MM.1S (cell line): ENCODE data around the gene FAM72D.
"Not testable (repeated sequence)": the region's sequence is repeated elsewhere in the genome, so short reads cannot be mapped to it uniquely, and the experiment has no call there.

ENCODE experiments used
- DNase-seq: peaks from one replicate; pipeline ENCODE4 v3.0.0-alpha.2; 2015
- H2AFZ ChIP-seq: fragments of 300-600 bp; sonication (generic); 2 replicates; pipeline ENCODE4 v1.6.0; 2016; ENCODE audit warnings: antibody characterized with exemption, low read length
- H3F3A ChIP-seq: fragments of 300-600 bp; sonication (generic); 2 replicates; pipeline ENCODE4 v1.6.1; 2016; ENCODE audit warnings: mild to moderate bottlenecking, antibody characterized with exemption, low read length, moderate library complexity, mixed read lengths; ENCODE audit not compliant: insufficient read depth
- H3K27ac ChIP-seq: fragments of 300-600 bp; sonication (generic); 2 replicates; pipeline ENCODE4 v1.5.1; 2016; ENCODE audit warnings: mild to moderate bottlenecking, low read length
- H3K27me3 ChIP-seq: fragments of 300-600 bp; sonication (generic); replicated peaks from 2 replicates; pipeline ENCODE4 v1.6.0; 2016; ENCODE audit warnings: low read length; ENCODE audit not compliant: insufficient read depth
- H3K36me3 ChIP-seq: fragments of 300-600 bp; sonication (generic); replicated peaks from 2 replicates; pipeline ENCODE4 v1.6.1; 2016; ENCODE audit warnings: mild to moderate bottlenecking, low read length, mixed read lengths; ENCODE audit not compliant: insufficient read depth
- H3K4me1 ChIP-seq: fragments of 300-600 bp; sonication (generic); 2 replicates; pipeline ENCODE4 v1.6.1; 2016; ENCODE audit warnings: low read length, mixed read lengths
- H3K4me2 ChIP-seq: fragments of 300-600 bp; sonication (generic); 2 replicates; pipeline ENCODE4 v1.6.0; 2016; ENCODE audit warnings: low read depth, low read length
- H3K4me3 ChIP-seq: fragments of 300-600 bp; sonication (generic); 2 replicates; pipeline ENCODE4 v1.5.1; 2016; ENCODE audit warnings: low read length, mixed read lengths
- H3K79me2 ChIP-seq: fragments of 300-600 bp; sonication (generic); 2 replicates; pipeline ENCODE4 v1.6.1; 2016; ENCODE audit warnings: mixed run types, low read length, mixed read lengths
- H3K9ac ChIP-seq: fragments of 300-600 bp; sonication (generic); 2 replicates; pipeline ENCODE4 v1.6.1; 2016; ENCODE audit warnings: low read length, mixed read lengths
- H3K9me2 ChIP-seq: fragments of 300-600 bp; sonication (generic); replicated peaks from 2 replicates; pipeline ENCODE4 v1.6.1; 2016; ENCODE audit warnings: mild to moderate bottlenecking, low read length, mixed read lengths; ENCODE audit not compliant: insufficient read depth
- H3K9me3 ChIP-seq: fragments of 300-600 bp; sonication (generic); replicated peaks from 2 replicates; pipeline ENCODE4 v1.6.1; 2016; ENCODE audit warnings: mild to moderate bottlenecking, low read length, mixed read lengths; ENCODE audit not compliant: insufficient read depth
- H4K20me1 ChIP-seq: fragments of 300-600 bp; sonication (generic); 2 replicates; pipeline ENCODE4 v1.6.1; 2016; ENCODE audit warnings: mild to moderate bottlenecking, low read length, moderate library complexity, mixed read lengths; ENCODE audit not compliant: insufficient read depth

The FAM72D gene

DNA sequence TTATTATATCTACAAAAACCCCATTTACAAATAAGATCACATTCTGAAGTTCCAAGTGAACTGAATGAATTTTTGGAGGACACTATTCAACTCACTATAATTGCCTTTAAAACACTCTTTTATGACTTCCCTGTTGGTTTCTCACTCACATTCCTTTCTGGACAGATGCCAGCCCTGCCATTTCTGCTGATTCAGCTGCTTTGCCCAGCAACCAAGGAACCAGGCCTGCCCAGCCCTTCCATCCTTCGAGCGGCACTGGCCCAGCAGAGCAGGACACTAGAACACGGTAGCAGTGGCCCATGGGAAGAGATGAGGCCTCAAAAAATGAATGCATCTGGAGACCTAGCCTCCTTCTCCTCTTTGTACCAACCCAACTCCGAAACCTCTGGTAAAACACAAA, 50.5 kb downstream of the FAM72D start:
- not testable (repeated sequence) for H3K4me2 ChIP-seq, H3K27ac ChIP-seq, H3K9me2 ChIP-seq, H3K36me3 ChIP-seq, H3F3A ChIP-seq, DNase-seq, H4K20me1 ChIP-seq, H2AFZ ChIP-seq, H3K79me2 ChIP-seq, H3K4me3 ChIP-seq, H3K27me3 ChIP-seq, H3K4me1 ChIP-seq, H3K9me3 ChIP-seq, H3K9ac ChIP-seq

GRCh38 chr1:145147172-145147571, 51.4 kb downstream of the FAM72D start:
- H3K4me2 ChIP-seq, H3K9me3 ChIP-seq, H3K9ac ChIP-seq, H3K27ac ChIP-seq, H3K36me3 ChIP-seq, H4K20me1 ChIP-seq, H3K79me2 ChIP-seq, H3F3A ChIP-seq, H3K27me3 ChIP-seq, DNase-seq, H3K4me1 ChIP-seq, H2AFZ ChIP-seq, H3K4me3 ChIP-seq, H3K9me2 ChIP-seq: not testable (repeated sequence)

GRCh38 chr1:145155421-145155820, 59.6 kb downstream of the FAM72D start:
- not testable (repeated sequence) for H3K9me2 ChIP-seq, H3K4me2 ChIP-seq, H3F3A ChIP-seq, H3K4me3 ChIP-seq, H3K79me2 ChIP-seq, H2AFZ ChIP-seq, H3K9me3 ChIP-seq, H3K27ac ChIP-seq, H3K36me3 ChIP-seq, H4K20me1 ChIP-seq, H3K4me1 ChIP-seq, H3K27me3 ChIP-seq, H3K9ac ChIP-seq, DNase-seq

GRCh38 chr1:145155873-145156272, 60.1 kb downstream of the FAM72D start:
- not testable (repeated sequence) for H3K27ac ChIP-seq, H3K27me3 ChIP-seq, H3K4me2 ChIP-seq, H3K9ac ChIP-seq, H3F3A ChIP-seq, H3K79me2 ChIP-seq, H3K4me3 ChIP-seq, DNase-seq, H3K36me3 ChIP-seq, H2AFZ ChIP-seq, H3K9me2 ChIP-seq, H3K9me3 ChIP-seq, H4K20me1 ChIP-seq, H3K4me1 ChIP-seq

- H3K79me2 ChIP-seq, H3K9me2 ChIP-seq, H3K4me1 ChIP-seq, H3K27me3 ChIP-seq, H4K20me1 ChIP-seq, H3K4me2 ChIP-seq, H3F3A ChIP-seq, H3K36me3 ChIP-seq, H3K27ac ChIP-seq, H3K9me3 ChIP-seq, H3K4me3 ChIP-seq, H2AFZ ChIP-seq, H3K9ac ChIP-seq: not testable (repeated sequence)
- peak; percentile 62 for DNase-seq
These were observed 61.3 kb downstream of the FAM72D start for GRCh38 chr1:145156891-145157610.

- H3F3A ChIP-seq, H3K9ac ChIP-seq, H3K4me2 ChIP-seq, H3K9me3 ChIP-seq, H3K36me3 ChIP-seq, H3K79me2 ChIP-seq, H3K27ac ChIP-seq, DNase-seq, H2AFZ ChIP-seq, H3K9me2 ChIP-seq, H3K4me1 ChIP-seq, H4K20me1 ChIP-seq, H3K27me3 ChIP-seq, H3K4me3 ChIP-seq: not testable (repeated sequence)
These were observed 61.9 kb downstream of the FAM72D start for GRCh38 chr1:145157715-145158114.

DNA sequence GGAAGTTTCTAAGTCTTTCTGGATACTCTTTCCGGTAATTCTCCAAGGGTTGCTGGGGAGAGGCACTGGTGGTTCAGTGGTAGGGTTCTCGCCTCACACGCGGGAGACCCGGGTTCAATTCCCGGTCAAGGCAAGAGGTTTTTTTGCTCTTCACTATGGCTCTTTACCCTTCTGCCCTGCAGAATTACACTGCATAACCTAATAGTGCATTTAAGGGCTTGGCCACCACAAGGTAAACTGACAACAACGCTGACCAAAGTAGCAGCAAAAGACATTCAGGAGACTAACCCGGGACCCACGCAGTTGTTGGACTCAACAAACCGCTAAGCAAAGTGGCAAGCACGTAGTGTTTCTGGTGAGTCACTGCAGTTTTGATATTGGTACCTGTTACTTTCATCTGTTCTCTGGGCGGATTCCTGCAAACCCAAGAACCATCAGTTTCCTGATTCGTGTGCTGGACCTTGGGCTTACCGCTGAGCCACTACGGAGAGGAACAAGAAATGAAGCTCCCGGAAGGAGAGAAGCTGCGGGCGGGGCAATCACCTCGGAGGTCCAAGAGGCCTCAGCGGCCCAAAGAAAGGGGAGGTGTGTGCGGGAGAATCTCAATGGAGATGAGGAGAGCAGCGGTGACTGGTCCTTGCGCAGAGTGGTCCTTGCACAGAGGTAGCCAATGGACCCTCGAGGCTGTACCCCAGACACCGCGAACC, 65.4 kb downstream of the FAM72D start:
- not testable (repeated sequence) for H3K79me2 ChIP-seq, H3K36me3 ChIP-seq, H3K9ac ChIP-seq, H3K4me1 ChIP-seq, H3F3A ChIP-seq, H3K9me2 ChIP-seq, H3K4me3 ChIP-seq, H3K27me3 ChIP-seq, H3K9me3 ChIP-seq, H4K20me1 ChIP-seq, H3K27ac ChIP-seq, H3K4me2 ChIP-seq, DNase-seq, H2AFZ ChIP-seq
